NCI-H2107 treated with DMSO at 0.1 percent for 48 hours (cell line): ENCODE results near the gene FCHSD2.
"Not testable (repeated sequence)": the region's sequence is repeated elsewhere in the genome, so short reads cannot be mapped to it uniquely, and the experiment has no call there.

Experiments
- DNase-seq: peaks from one replicate; lab custom pipeline; 2025; ENCODE audit not compliant: unreplicated experiment; lab: John Stamatoyannopoulos, UW

The FCHSD2 gene

GRCh38 chr11:73126804-73127480, 15.2 kb downstream of the FCHSD2 start:
- no peak for DNase-seq

DNA sequence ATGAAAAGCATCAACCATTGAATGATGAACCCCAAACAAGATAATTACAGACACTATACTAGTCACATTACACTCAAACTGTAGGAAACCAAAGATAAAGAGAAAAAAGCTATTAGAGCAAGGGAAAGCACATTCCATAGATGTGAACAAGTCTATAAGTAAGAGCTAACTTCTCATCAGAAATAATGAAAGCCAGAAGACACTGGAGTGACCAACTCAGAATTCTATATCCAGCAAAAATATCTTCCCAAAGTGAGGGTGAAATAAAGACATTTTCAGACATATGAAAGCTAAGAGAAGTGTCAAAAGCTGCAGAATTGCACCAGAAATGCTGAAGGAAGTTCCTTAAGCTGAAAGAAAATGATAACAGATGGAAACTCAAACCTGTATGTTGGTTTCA, 17.3 kb downstream of the FCHSD2 start:
- DNase-seq: no peak

- not testable (repeated sequence) for DNase-seq
Measured at GRCh38 chr11:73123892-73124291, 18.2 kb downstream of the FCHSD2 start.

DNA sequence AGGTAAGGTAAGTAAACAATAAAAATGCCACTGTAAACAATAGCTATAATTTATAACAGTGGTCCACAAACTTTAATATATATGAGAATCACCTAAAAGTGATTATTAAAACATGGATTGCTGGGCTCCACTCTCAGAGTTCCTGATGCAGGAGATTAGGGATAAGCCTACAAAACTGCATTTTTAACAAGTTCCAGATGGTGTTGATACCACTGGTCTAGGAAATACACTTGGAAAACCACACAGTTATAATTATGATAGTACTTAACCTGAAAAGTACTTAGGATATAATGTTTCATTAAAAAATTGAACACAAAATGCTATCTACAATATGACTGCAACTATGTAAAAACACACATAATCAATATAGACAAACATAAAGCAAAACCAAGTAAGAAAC, 20.4 kb downstream of the FCHSD2 start:
- DNase-seq: peak; percentile 42

DNA sequence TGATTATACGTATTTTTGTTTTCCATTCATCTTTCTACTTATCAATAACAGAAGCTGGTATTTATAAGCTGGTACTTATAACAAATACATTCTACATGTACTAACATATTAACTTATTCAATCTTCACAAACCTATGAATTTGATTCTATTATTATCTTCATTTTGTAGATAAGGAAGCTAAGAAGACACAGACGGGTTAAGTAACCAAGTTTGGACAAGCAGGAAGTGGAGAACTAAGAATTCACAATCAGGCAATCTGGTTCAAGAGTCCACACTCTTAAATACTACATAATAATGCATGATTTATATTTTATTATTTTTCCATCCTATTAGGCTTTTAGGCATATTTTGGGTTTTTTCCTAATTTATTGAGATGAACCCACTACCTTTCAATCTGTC, 25.0 kb downstream of the FCHSD2 start:
- no peak for DNase-seq

GRCh38 chr11:73116636-73117035, 25.5 kb downstream of the FCHSD2 start:
- DNase-seq: no peak

GRCh38 chr11:73114835-73115220, 27.3 kb downstream of the FCHSD2 start:
- no peak for DNase-seq

- no peak for DNase-seq
Measured at GRCh38 chr11:73114110-73114834, 27.8 kb downstream of the FCHSD2 start.

DNA sequence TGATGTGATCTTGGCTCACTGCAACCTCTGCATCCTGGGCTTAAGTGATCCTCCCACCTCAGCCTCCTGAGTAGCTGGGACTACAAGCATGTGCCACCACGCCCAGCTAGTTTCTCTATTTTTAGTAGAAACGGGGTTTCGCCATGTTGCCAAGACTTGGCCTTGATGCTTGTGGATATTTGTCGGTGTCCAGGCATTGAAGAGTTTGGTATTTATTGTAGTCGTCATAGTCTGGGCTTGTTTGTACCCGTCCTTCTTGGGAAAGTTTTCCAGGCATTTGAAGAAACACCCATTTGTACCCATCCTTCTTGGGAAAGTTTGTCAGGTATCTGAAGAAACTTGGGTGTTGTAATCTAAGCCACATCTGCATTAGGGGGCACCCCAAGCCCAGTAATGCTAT, 28.7 kb downstream of the FCHSD2 start:
- no peak for DNase-seq

DNA sequence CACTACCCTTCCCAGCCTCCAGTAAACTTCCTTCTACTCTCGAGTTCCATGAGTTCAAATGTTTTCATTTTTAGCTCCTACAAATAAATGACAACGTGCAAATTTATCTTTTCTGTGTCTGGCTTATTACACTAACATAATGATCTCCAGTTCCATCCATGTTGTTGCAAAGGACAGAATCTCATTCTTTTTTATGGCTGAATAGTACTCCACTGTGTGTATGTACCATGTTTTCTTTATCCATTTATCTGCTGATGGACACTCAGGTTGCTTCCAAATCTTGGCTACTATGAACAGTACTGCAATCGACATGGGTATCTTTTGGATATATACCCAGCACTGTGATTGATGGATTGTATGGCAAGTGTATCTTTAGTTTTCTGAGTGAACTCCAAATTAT, 34.5 kb downstream of the FCHSD2 start:
- no peak for DNase-seq

GRCh38 chr11:73106347-73106746, 35.8 kb downstream of the FCHSD2 start:
- no peak for DNase-seq

DNA sequence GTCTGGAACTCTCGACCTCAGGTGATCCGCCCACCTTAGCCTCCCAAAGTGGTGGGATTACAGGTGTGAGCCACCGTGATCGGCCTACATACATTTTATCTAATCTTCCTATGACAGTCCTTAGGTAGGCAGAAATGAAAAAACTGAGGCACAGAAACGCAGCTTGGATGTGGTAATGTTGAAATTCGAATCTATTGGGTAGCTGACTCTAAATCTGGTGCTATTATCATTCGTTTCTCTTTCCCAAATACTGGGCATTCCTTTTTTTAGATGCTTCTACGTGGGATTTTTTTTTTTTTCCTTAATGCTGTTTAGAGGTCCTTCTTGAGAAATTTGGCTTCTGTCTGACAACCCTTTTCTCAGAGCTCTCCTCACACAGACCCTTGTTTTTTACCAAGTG, 41.5 kb downstream of the FCHSD2 start:
- DNase-seq: no peak

- no peak for DNase-seq
Measured at GRCh38 chr11:73099512-73100266, 42.4 kb downstream of the FCHSD2 start.

- DNase-seq: no peak
Measured at GRCh38 chr11:73095613-73096012, 46.5 kb downstream of the FCHSD2 start.

GRCh38 chr11:73091521-73092305, 50.4 kb downstream of the FCHSD2 start:
- DNase-seq: no peak

DNA sequence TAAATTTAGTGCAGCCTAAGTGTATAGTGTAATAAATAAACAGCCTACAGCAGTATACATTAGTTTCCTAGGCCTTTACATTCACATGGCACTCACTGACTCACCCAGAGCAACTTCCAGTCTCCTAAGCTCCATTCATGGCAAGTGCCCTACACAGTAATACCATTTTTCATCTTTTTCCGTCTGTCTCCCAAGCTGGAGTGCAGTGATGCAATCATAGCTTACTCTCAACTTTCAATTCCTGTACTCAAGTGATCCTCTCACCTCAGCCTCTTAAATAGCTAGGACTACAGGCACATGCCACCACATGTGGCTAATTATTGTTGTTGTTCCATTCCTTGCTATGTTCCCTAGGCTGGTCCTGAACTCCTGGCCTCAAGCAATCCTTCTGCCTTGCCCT, 54.4 kb downstream of the FCHSD2 start:
- DNase-seq: no peak

DNA sequence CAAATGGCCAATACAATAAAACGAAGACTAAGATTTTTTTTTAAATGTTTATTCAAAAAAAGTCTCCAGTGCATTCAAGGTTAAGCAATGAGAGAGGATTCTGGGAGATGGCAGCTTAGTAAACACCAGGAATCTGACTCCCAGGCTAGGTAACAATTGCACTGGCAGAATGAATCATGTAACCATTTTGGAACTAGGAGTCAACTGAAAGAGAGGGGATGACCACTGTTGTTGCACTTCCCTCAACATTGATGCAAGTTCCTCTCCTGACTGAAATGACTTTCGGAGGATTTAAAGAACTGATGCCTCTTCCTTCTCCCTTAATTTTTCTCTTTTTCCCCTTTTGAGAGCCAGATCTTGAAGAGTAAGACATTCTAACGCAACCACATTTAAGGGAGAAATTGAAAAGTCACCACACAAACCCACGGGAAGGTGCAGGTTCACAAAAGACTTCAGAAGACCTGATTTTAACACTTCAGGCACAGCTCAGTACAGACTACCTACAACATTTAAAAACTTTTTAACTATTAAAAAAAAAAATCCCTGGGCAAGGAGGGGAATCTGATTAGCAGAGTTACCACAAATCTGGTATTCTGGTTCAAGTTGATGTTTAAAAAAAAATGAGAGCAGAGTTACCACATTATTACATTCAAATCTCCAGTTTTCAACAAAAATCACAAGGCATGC, 56.8 kb downstream of the FCHSD2 start:
- no peak for DNase-seq

DNA sequence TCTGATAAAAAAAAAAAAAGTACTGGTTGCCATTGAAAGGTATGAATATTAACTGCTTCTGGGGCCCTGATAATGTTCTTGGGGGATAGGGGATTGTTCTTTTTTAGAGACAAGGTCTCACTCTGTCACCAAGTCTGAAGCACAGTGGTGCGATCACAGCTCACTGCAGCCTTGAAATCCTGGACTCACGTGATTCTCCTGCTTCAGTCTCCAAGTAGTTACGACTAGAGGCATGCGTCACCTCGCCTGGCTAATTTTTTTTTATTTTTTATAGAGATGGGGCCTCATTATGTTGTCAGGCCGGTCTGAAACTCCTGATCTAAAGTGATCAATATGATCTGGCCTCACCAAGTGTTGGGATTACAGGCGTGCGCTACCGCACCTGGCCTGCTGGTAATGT, 63.5 kb downstream of the FCHSD2 start:
- no peak for DNase-seq

- no peak for DNase-seq
Measured at GRCh38 chr11:73077454-73077853, 64.7 kb downstream of the FCHSD2 start.

DNA sequence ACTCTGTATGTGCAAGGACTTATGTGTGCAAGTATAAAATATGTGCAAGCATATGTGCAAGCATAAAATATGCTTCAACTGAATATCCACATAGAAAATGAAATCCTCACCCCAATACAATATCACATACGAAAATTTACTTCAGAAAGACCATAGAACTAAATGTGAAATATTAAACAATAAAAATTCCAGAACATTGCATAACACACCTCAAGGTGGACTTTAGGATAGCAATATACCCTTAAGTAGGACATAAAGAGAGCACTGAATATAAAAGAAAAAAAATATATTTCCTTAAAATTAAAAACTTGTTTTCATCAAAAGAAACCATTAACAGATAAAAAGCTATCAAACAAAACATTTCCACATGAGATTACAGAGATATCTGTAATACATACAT, 67.8 kb downstream of the FCHSD2 start:
- no peak for DNase-seq
